K562 (cell line): ENCODE measurements around the gene RHBG. TPM values are rescaled to one million over a fixed set of nuclear protein-coding genes. Genes with fewer than 3 reads are reported as not detected.

Experiments used
- ATF1 ChIP-seq, 2 experiments: fragments of 450-650 bp in 1 of 2; IDR thresholded peaks; 2 replicates each; pipeline ENCODE4 v1.6.1; 2016; ENCODE audit warnings: missing compliant biosample characterization in 1 of 2, missing genetic modification characterization in 1 of 2
- CBX2 ChIP-seq: fragments of 200-600 bp; sonication (generic); IDR thresholded peaks from one replicate; pipeline ENCODE4 v1.6.1; 2012; ENCODE audit warnings: mild to moderate bottlenecking, low read length, inconsistent platforms; ENCODE audit not compliant: insufficient read depth, poor library complexity, severe bottlenecking
- CREM ChIP-seq: IDR thresholded peaks from 2 replicates; pipeline ENCODE4 v1.6.1; 2014; ENCODE audit warnings: antibody characterized with exemption, low read depth
- DDX20 ChIP-seq: fragments of 450-650 bp; IDR thresholded peaks from 2 replicates; pipeline ENCODE4 v1.6.1; 2016; ENCODE audit warnings: missing genetic modification characterization, low read depth, mild to moderate bottlenecking, missing compliant biosample characterization, moderate library complexity
- EP400 ChIP-seq: fragments of 450-650 bp; IDR thresholded peaks from 2 replicates; pipeline ENCODE4 v1.6.1; 2017; ENCODE audit warnings: antibody characterized with exemption, mild to moderate bottlenecking, moderate library complexity
- ERF ChIP-seq: fragments of 450-650 bp; formaldehyde crosslinking; IDR thresholded peaks from 2 replicates; pipeline ENCODE4 v1.4.0; 2020; ENCODE audit warnings: mild to moderate bottlenecking, mixed read lengths
- EWSR1 ChIP-seq: fragments of 450-650 bp; IDR thresholded peaks from 2 replicates; pipeline ENCODE4 v1.6.1; 2018; ENCODE audit warnings: borderline replicate concordance, mild to moderate bottlenecking, low read depth, moderate library complexity; ENCODE audit not compliant: partially characterized antibody
- GATAD2B ChIP-seq: fragments of 450-650 bp; IDR thresholded peaks from 2 replicates; pipeline ENCODE4 v1.6.1; 2017; ENCODE audit warnings: mild to moderate bottlenecking, borderline replicate concordance
- HCFC1 ChIP-seq: IDR thresholded peaks from 2 replicates; pipeline ENCODE4 v1.6.1; 2012; ENCODE audit warnings: low read depth, low read length, improper control_type of control experiment
- HDAC8 ChIP-seq: fragments of 450-650 bp; IDR thresholded peaks from 2 replicates; pipeline ENCODE4 v1.6.1; 2016; ENCODE audit warnings: mild to moderate bottlenecking, missing genetic modification characterization, moderate library complexity, missing compliant biosample characterization
- KDM5B ChIP-seq: fragments of 200-600 bp; sonication (generic); IDR thresholded peaks from 2 replicates; pipeline ENCODE4 v1.6.1; 2012; ENCODE audit warnings: low read depth, mild to moderate bottlenecking, moderate library complexity, low read length, control low read depth, inconsistent platforms; ENCODE audit not compliant: insufficient replicate concordance
- KLF1 ChIP-seq: fragments of 450-650 bp; IDR thresholded peaks from 2 replicates; pipeline ENCODE4 v1.6.1; 2016; ENCODE audit warnings: missing genetic modification characterization, missing compliant biosample characterization
- MAFF ChIP-seq: IDR thresholded peaks from 2 replicates; pipeline ENCODE4 v1.6.1; 2012; ENCODE audit warnings: low read length, improper control_type of control experiment
- MEF2A ChIP-seq: IDR thresholded peaks from 2 replicates; pipeline ENCODE4 v1.6.1; 2011; ENCODE audit warnings: low read depth, mild to moderate bottlenecking, low read length, moderate library complexity; ENCODE audit not compliant: control insufficient read depth
- NFE2L1 ChIP-seq: fragments of 450-650 bp; IDR thresholded peaks from 2 replicates; pipeline ENCODE4 v1.6.1; 2016; ENCODE audit warnings: missing genetic modification characterization, low read depth, mild to moderate bottlenecking, missing compliant biosample characterization, moderate library complexity, borderline replicate concordance
- TSC22D4 ChIP-seq: fragments of 450-650 bp; IDR thresholded peaks from 2 replicates; pipeline ENCODE4 v1.6.1; 2016; ENCODE audit warnings: missing genetic modification characterization, missing biosample characterization, control low read depth
- ZNF165 ChIP-seq: fragments of 250-450 bp; sonication (Bioruptor Pico); IDR thresholded peaks from 2 replicates; pipeline ENCODE4 v1.4.0; 2020; ENCODE audit warnings: borderline replicate concordance
- ZSCAN29 ChIP-seq: fragments of 450-650 bp; IDR thresholded peaks from 2 replicates; pipeline ENCODE4 v1.6.1; 2017
- polyA plus RNA-seq, 8 experiments: library from polyadenylated mRNA; depleted of rRNA in 4 of 8; stranded (reverse) in 5 of 8; unstranded in 3 of 8; fragments of >200 nt; fragmentation: Nextera tagmentation in 2 of 8; fragmentation: Illumina TruSeq in 1 of 8; extraction: Ambion mirVana in 2 of 8; extraction: Trizol in 1 of 8; gene quantifications; 2 replicates each; pipeline versions ENCODE4 v1.2.1 to v1.2.3, GENCODE V29; 2011 to 2014; ENCODE audit warnings: inconsistent platforms in 1 of 8, missing spikeins in 1 of 8
- total RNA-seq, 7 experiments: library from RNA; depleted of rRNA in 6 of 7; stranded (reverse); fragments of >200 nt in 6 of 7; fragmentation: Illumina TruSeq in 2 of 7; extraction: Trizol in 2 of 7; gene quantifications; 2 replicates each; pipeline versions ENCODE4 v1.2.1 to v1.2.3, GENCODE V29; 2011 to 2021; ENCODE audit warnings: low replicate concordance in 1 of 7
- TF ChIP-seq, protein P1 (sequence below): fragments of 250-450 bp; sonication (Bioruptor Pico); IDR thresholded peaks from 2 replicates; pipeline ENCODE4 v1.5.0; 2021; ENCODE audit warnings: mild to moderate bottlenecking, moderate library complexity
- TF ChIP-seq, protein P2 (sequence below): fragments of 450-650 bp; IDR thresholded peaks from 2 replicates; pipeline ENCODE4 v1.6.1; 2017; ENCODE audit warnings: antibody characterized with exemption, mild to moderate bottlenecking

The RHBG gene
- total and polyA plus RNA-seq, 9 of the 15 experiments (the other 6 are each of a cell fraction or from before 2014, with no cell fraction given) = not detected

DNA sequence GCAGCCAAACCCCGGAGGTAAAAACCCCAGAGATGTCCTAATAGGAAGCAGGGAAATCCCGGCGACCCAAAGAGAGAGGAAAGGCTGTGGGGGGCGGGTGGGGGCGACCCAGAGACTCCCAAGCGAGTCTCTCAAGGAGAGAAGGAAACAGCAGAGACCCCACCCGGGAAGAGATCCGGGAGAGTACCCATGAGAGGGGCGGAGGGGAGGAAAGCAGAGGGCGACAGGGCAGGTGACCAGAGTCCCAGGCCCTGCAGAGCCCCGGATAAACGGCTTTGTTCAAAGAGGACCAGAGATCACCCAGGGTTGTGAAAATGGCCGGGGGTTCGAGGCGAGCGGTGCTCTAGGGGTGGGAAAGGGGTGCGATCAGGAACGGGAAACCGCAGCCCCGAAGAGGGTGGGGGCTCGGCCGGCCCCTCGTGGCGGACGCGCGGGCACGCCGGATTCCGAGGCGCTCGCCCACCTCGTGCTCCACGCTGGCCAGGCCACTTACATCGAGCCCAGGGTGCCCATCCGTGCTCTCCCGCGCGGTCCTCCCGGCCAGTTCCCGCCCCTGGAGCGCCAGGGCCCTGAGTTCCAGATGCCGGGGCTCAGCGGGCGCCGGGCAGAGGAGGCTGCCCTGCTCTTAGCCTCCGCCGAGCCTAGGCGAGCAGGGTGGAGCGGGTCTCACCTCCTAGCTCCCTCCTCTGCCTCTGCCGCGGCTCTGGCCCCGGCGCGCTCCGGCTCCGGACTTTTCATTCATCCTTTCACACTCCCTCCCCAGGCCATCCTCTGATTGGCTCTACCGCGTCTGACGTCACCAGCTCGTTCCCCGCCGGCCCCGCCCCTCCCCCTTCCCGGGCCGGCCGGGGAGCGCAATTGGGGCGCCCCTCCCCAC is 52.3 kb downstream of the RHBG start (continued):
- TF ChIP-seq ERF (no peak), MEF2A (no peak), HCFC1 (no peak), HDAC8 (tag) (no peak), KDM5B (peak; percentile 97), DDX20 (no peak), CBX2 (no peak), EP400 (no peak), CREM (peak; percentile 90), EWSR1 (no peak), NFE2L1 (no peak), ZNF165 (CRISPR knock-in tag) (no peak), TSC22D4 (tag) (no peak), GATAD2B (no peak), MAFF (no peak), ZSCAN29 (no peak), KLF1 (tag) (no peak), ATF1 (CRISPR knock-in tag; IDR thresholded peaks at IDR 0.05) (peak; percentile 58), ATF1 (tag; IDR thresholded peaks at IDR 0.05) (peak; percentile 95)
- TF ChIP-seq, protein P1, sequence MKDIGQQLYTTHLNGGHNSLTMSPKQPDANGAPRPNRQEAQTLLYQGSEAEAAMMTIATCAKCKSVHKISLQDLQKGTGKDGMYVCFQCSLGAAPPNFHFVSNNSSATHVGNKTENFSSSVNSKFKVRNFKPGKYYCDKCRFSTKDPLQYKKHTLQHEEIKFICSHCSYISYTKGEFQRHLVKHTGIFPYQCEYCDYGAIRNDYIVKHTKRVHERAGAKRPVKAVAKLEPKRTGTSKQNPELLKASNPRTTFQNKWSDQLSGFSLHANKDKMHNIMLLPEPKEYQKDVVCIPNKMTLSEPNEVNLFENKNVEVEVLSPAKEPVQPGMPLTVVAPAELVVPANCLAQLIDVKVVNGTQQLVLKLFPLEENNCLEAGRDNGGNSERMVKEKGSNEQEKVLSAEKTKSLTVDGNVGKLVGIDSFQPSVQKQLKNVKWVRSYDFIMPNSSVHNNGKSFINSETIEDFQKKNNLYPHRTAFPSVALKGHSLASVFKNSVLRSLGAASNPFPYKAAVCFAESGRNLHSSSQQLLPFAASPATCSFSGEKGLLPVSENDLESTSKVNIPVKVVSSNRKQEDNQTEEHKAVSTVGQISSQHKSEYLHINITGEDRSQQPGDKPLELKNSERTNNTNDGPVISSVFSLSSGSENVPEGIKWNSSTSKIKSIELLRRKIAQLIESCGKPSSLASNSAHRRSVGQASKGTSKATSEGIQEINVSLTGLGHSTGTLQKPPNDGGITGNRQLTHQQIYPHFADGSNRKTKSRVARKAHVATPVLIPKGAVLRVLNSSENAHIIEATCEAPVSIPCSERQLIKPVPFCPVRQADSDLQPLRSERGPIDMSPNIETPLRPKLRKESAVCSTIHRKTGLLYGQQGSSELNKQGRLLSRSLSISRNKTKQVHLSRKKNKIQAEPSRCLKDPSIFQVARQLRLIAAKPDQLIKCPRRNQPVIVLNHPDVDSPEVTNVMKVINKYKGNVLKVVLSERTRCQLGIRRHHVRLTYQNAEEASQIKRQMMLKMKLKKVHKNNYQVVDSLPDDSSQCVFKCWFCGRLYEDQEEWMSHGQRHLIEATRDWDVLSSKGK (CRISPR knock-in tag) = no peak
- TF ChIP-seq, protein P2, sequence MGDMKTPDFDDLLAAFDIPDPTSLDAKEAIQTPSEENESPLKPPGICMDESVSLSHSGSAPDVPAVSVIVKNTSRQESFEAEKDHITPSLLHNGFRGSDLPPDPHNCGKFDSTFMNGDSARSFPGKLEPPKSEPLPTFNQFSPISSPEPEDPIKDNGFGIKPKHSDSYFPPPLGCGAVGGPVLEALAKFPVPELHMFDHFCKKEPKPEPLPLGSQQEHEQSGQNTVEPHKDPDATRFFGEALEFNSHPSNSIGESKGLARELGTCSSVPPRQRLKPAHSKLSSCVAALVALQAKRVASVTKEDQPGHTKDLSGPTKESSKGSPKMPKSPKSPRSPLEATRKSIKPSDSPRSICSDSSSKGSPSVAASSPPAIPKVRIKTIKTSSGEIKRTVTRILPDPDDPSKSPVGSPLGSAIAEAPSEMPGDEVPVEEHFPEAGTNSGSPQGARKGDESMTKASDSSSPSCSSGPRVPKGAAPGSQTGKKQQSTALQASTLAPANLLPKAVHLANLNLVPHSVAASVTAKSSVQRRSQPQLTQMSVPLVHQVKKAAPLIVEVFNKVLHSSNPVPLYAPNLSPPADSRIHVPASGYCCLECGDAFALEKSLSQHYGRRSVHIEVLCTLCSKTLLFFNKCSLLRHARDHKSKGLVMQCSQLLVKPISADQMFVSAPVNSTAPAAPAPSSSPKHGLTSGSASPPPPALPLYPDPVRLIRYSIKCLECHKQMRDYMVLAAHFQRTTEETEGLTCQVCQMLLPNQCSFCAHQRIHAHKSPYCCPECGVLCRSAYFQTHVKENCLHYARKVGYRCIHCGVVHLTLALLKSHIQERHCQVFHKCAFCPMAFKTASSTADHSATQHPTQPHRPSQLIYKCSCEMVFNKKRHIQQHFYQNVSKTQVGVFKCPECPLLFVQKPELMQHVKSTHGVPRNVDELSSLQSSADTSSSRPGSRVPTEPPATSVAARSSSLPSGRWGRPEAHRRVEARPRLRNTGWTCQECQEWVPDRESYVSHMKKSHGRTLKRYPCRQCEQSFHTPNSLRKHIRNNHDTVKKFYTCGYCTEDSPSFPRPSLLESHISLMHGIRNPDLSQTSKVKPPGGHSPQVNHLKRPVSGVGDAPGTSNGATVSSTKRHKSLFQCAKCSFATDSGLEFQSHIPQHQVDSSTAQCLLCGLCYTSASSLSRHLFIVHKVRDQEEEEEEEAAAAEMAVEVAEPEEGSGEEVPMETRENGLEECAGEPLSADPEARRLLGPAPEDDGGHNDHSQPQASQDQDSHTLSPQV = peak; percentile 40; the same call in 1 of the 2 replicates
